HUDEP-2 (cell line): Measurements from ENCODE around the gene SIGLEC11.
"Not testable (repeated sequence)": the region's sequence is repeated elsewhere in the genome, so short reads cannot be mapped to it uniquely, and the experiment has no call there.

Experiments
- DNase-seq, 76 experiments: peaks; one replicate each; lab custom pipeline; 2025; ENCODE audit not compliant: unreplicated experiment in 76 of 76; lab: John Stamatoyannopoulos, UW

The SIGLEC11 gene

DNA sequence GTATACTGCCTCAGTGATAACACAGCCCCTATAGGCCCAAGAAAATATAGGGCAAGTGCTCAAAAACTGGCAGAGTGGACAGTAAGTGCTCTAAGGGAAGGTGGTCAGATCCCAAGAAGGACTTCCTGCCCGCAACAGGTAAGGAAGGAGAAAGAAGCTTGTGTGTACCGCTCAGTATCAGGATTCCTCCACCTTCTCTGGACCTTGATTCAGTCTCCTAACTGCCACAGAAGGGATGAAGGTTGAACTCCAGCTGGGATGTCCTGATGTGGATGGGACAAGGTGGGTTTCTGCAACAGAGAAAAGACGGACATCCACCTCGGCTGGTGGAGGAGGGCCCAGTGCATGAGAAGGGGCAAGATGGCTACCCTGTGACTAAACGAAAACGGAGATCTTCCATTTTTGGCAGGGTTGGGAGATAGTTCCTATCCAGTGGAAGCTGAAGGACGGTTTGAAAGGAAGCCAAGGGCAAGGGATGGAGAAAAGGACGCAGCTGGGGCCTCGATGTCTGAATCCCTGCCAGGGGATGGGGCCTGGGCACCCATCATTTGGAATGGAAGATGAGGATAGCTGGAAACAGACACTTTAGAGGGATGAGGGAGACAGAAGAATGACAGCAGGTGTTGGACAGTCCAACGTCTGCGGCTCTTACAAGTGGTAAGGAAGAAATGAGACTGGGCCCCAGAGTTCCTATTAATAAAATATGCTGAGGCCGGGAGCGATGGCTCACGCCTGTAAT, 33.3 kb downstream of the SIGLEC11 start:
- no peak for DNase-seq

DNA sequence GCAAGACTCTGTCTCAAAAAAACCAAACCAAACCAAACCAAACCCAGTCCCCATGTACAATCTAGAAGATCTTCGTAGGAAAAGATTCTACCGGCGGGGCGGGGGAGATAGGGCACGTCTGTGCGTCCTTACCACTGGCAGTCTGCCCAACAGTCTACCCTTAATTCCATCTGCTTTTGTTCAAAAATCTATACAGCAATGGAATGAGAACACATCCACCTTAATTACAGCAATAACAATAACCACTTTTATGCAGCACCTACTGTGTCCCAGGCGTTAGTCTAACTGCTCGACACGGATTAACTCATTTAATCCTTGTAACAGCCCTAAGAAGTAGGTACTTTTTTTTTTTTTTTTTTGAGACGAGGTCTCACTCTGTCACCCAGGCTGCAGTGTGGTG, 34.5 kb downstream of the SIGLEC11 start:
- peak in 22 of 76 experiments; percentile 12 to 45 (median 29) for DNase-seq

DNA sequence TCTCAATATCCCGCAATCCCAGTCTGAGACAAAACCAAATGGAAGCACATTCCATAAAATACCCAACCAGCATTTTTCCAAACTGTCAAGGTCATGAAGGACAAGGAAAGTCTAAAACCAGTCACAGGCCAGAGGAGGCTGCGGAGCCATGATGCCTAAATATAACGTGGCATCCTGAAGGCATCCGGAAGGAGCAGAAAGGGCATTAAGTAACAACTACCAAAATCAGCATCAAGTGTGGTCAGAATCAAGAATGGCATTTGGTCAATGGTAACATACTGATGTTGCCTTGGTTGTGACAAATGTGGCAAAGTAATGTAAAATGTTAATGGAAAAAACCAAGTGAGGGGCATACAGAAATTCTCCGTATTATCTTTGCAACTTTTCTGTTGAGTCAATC, 35.5 kb downstream of the SIGLEC11 start:
- DNase-seq, result no peak

DNA sequence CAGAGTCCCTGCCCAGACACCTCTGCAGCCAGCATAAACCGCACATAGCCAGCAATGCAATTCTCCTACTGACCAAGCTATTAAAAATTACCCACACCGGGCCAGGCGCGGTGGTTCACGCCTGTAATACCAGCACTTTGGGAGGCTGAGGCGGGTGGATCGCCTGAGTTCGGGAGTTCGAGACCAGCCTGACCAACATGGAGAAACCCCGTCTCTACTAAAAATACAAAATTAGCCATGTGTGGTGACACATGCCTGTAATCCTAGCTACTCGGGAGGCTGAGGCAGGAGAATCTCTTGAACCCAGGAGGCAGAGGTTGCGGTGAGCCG, 36.1 kb downstream of the SIGLEC11 start:
- DNase-seq, result not testable (repeated sequence)

DNA sequence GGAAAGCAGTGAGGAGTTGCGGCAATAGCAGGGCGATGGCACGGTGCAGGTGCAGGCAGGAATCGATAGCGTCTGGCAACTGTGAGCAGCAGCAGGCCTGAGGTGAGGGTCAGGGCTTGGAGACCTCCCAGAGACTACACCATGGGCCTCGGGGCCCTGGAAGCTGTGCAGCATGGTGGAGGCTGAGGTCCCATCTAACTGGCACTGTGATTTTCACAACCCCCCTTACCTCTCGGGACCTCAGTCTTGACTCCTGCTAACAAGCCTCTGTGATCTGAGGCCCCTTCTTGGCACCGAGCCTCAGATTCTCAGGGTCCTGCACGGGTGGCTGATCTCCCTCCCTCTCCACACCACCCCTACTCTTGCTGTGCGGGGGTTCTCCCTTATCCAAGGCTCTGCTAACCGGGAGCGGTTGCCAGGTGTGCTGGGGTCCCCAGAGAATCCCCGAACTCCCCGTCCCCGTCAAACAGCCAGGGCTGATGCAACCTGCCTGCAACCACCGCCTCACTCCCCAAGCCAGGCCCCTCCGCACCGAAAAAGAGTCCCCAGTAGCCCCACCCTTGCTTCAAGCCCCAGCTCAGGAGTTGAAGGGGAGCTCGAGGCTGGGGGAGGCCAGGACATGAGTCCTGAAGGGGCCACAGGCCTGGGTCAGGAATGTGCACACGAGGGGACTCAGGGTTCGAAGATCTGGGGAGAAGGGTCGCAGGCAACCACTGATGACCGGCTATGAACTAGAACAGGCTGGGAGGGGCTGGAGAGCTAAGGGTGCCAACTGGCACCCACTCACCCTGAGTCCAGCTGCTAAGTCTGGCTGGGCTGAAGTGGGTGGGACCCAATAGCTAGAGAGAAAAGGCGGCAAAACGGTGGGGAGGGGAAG, 36.7 kb downstream of the SIGLEC11 start:
- no peak for DNase-seq

DNA sequence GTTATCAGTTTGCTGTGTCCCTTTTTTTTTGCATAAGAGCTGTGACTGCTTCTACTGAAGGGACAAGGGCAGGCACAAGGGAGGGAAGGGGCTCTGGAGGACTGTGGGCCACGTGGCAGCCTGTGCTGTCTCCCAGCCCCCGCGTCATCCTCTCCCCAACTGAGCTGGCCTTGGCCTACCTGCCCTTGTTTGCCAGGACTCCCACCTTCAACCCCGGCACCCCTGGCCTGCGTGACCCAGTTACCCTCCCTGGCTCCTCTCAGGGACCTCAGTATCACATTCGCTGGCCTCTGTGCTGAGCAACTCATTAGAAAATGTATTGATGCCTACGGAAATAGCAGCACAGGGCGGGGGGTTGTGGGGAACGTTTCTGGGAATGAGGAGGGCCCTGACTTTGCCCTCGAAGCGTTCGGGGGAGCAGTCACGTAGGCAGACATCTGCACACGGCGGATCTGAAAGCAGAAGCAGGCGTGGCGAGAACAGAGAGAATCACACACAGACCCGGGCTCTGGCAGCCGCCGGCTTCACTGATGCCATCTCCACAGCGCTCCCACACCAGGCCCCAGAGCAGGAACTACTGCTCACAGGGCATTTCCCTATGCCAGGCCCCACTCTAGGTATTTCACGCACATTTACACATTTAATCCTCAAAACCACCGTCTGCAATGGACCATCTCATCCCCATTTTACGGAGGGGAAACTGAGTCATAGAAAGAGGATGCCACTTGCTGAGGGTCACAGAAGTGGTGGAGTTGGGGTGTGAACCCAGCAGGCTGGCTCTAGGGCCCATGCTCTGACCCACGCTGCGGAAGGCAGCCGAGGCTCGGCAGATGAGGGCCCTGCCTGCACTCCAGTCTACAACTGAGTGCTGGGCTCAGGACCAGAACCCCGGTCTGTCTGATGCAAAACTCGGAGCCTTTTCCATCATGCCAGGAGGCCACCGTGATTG, 37.6 kb downstream of the SIGLEC11 start:
- DNase-seq, result no peak

DNA sequence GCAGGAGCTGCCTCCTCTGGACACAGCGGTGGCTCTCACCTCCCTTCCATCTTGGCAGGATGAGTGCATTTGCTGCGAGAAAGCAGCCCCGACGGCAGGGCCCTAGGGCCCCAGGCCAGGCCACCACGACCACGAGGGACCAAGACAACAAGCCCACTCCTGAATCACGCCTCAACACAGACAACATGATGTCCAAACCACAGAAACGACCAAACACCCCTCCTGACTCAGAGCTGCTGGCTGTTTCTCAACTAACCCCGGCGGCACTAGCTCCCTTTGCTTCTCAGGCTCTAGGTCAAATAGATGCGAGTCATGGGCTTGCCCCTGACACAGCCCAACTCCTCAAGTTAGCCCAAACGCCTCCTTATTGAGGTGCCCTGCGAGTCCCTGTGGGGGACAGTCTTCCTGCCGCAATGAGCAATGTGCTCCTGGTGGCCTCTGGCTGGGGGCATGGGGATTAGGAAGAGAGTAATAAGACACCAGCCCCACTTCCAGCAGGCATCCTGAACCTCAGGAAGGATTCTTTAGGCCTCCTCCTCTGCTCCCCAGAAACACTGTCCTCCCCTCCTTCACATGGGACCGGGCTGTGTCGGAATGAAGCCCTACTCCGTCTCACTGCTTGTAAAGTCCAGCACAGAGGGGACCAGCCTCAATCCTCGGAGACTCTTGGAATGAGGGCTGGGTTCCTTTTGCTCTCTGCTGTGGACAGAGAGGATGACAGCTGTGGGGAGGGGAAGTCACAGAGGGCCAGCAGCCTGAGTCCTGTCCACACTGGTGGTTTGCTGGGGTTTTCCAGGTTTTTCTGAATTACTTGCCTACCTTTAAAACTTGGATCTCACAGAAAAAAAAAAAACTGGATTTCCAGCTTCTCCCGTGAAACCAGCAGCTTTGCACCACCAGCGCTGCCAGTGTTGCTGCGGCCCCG, 38.8 kb downstream of the SIGLEC11 start:
- DNase-seq, result peak in 1 of 76 experiments; percentile 19

DNA sequence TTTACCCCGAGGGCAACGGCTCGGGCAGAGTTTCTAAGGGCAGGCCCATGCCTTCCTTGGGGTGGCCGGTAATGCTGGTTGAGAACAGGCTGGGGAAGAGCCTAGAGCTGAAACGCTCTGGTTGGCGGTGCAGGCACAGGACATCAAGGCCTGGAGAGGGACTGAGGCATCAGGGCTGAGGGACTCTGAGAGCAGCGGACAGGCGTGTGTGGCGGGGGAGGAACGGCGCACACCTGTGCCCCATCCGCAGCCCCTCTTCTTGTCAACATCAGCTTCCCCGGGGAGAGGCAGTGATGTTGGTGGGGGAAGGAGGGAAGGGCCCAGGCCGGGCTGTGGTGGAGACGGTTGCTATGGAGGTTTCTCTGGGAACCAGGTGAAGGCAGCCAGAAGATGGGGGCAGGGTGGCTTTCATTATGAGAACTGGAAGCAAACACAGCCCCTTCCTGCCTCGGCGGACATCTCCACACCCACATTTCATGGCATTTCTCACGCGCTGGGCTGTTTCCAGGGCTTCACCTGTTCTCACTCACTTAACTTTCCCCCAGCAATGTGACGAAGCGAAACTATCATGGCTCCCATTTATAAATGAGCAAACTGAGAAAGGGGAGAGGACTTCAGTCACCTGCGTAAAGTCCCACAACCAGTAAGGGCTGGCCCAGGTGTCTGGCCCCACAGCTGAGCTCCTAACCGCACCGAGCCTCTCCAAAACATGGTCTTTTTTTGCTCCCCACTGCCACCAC, 40.2 kb downstream of the SIGLEC11 start:
- no peak for DNase-seq

DNA sequence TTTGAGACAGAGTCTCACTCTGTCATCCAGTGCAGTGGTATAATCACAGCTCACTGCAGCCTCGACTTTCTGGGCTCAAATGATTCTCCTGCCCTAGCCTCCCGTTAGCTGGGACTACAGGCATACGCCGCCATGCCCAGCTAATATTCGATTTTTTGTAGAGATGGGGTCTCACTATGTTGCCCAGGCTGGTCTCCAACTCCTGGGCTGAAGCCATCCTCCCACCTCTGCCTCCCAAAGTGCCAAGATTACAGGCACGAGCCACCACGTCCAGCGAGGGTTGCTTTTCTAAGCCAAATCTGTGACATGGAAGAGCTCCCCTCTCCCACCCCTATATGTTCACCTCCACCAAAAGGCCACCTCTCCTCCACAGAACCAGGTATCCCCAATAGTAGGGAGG, 42.9 kb downstream of the SIGLEC11 start:
- no peak for DNase-seq

DNA sequence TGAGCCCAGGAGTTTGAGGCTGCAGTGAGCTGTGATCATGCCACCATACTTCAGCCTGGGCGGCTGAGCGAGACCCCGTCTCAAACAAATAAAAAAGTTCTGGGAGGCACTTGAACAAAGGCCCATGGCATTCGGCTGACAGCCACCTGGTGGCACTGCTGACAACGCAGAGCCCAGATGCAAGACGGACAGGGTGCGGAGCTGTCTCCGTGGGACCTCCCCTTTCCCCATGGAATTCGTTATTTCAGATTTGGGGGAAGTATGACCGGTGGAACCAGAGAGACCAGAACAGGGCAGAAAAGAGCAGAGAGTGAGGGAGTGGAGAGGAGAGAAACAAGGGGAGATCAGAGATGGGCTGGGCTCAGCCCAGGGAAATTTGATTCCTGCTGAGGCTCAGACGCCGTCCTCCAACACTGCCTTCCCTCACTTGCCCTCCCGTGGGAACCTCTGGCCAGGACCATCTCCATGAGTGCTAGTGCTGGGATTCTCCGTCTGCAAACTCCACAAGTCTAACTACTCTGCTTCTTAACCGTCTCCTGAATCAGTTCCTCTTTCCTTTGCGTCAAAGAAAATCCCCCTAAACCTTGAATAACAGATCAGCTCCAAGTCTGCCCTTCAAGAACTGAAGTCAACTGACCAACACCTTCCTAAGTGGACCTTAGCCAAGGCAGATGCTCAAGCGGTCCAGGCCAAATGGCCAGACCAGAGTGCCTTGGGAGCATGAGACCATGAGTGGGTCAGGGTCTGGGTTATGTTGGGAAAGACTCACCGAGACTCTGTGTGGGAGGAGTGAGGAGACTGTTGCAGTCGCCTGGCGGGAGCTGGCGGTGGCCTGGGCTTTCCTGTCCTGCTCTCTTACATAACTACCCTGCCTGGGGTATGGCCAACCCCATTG, 43.9 kb downstream of the SIGLEC11 start:
- DNase-seq, result no peak

DNA sequence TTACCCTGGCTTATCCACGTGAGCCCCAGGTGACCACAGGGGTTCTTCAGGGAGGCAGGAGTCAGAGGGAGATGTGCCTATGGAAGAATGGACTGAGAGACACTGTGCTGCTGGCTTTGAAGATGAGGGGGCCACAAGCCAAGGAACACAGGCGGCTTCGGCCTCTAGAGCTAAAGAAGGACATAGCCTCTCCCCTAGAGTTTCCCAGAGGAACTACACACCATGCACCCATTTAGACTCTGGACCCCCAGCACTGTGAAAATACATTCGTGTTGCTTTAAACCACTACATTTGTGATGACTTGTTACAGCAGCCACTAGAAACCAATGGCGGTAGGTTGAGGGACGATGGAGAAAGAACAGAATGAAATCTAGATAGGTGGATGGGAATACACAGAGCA, 45.7 kb downstream of the SIGLEC11 start:
- no peak for DNase-seq

DNA sequence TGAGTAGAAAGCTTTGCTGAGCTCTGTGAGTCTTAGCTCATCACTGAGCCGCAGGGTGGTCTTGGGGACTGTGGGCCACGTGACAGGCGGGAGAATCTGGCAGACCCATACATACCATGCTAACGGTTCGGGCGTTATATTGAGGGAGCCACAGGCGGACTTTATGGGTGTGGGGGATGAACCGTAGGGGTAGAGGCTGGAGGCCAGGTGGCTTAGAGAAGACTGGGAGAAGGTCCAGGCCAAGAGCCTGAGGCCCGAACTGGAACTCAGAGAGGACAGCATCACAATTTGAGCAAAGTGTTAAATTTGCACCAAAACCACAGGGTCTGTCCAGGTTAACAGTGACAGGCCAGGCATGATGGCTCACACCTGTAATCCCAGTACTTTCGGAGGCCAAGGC, 47.3 kb downstream of the SIGLEC11 start:
- no peak for DNase-seq

DNA sequence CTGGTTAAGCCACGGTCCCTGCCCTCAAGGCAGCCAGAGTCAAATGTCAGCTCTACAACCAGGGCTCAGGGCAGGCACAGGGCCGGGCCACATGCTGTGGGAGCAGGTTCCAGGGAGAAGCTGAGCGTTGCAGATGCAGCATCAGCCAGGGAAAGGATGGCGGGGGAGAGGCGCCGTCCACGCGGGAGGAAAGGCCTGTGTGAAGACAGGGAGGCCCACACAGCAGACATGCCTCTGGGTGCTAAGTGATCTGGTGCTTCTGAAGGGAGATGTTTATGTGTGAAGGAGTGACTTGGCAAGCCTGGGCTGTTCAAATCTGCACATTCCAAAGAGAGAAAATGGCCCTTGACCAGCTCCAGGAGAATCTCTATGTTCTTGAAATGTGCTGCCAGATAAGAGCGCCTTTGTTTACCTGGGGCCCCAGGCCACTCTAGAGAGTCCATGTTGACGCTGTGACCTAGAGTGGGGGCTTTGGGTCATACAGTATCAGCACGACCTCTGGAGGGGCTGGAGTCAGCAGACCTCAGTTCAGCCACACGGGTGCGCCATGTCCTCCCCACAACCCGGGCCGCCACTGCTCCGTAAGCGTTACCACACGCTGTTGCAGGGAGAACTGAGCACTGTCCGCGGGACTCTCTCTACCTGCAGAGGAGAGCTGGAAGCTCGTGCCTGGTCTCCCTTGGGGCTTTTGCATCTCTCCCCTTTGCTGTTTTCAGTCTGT, 47.8 kb downstream of the SIGLEC11 start:
- no peak for DNase-seq

DNA sequence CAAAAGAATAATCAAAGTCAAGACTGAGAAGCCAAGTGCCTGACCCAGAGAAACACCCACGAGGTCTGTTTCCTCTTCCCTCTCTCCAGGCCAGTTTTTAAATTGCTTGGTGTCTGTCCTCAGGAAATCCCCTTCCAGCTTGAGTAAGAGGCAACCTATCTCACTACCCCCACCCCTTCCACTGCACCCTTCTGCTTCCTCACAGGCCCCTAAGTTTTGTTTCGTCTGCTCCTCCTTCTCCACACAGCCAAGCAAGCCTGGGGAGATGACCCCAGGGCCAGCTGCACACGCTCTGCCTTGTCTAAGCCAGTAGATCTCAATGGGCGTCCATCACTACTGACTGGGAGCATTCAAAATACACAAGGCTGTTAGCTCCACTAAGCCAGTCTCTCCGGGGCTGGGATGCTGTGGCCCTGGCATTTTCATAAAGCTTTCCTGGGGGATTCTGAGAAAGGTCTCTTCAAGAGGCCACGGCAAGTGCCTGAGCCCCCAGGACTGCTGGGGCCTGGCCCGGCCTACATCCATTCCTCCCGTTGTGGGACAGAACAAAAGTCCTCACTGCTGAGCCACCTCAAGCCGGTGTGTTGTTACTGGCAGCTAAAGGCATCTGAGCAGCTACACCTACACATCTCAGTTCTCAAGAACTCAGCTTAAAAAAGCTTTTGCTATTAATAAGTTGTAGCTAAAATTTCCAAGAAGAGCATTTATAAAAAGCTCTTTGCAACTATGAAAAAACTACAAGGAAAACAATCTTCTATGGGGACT, 49.4 kb downstream of the SIGLEC11 start:
- DNase-seq, result no peak

DNA sequence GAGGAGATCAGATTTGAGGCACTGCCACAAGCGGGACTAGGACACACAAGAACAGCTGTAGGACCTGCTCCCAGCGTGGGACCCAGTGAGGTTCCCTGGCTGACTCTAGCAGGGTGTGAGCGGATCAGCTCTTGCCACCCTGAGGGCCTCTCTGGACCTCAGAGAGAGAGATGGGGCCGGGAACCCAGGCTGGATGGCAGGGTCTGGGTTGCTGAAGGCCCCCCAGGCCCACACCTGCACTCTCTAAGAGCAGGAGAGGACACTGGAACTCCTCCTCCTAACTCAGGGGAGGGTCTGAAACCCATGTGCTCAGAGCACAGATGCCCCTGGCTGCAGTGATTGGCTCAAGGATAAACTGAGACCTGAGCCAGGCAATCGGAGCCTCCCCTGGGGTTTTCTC, 50.8 kb downstream of the SIGLEC11 start:
- DNase-seq, result no peak

DNA sequence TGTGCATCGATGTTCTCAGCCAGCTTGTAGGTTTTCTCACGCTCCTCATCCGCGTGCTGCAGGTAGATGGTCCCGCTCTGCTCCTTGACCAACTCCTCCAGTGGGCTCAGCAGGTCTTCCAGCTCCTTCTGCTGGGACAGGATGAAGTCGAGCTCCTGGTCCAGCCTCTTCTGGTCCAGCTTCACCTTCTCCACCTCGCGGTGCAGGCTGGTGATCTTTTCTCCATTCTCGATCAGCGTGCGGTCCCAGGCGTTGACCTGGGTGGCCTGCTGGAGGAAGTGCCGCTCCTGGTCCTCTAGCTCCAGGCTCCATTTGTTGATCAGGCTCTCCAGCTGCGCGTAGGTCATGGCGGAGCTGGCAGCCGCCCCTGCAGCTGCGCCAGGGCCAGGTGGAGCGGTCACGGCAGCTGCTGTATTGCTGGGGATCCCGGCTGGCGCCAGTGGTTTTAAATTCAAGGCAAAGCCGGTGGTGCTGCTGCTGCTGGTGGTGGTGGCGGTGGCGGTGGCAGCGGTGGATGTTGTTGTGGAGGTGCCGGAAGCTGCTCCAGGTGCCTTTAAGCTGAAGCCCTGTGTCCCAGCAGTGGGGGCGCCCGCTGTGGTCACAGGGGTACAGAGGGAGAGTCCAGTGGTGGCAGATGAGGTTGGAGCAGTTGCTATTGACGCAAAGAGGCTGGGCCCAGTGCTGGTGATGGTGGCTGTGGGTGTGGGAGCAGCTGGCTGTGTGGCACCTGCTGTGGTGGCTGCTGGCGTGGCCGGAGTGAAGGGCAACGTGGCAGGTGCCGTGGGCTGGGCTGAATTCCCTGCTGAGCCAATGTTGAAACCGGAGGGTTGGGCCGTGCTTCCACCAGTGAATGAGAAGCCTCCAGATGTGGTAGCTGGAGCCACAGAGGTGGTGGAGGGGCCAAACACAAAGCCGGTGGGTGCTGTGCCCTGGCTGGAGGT, 52.2 kb downstream of the SIGLEC11 start:
- no peak for DNase-seq
